Activated naive CD8-positive, alpha-beta T cell treated with anti-CD3 and anti-CD28 coated beads, Interleukin-2, amount 50 U/mL, for 16 hours (primary cell): ENCODE data around the gene PPDPF.
"Not testable (repeated sequence)": the region's sequence is repeated elsewhere in the genome, so short reads cannot be mapped to it uniquely, and the experiment has no call there.

ENCODE experiments used
- DNase-seq: peaks from one replicate; pipeline ENCODE4 v3.0.0-alpha.2; 2020; ENCODE audit warnings: low read depth, low spot score

The PPDPF gene

DNA sequence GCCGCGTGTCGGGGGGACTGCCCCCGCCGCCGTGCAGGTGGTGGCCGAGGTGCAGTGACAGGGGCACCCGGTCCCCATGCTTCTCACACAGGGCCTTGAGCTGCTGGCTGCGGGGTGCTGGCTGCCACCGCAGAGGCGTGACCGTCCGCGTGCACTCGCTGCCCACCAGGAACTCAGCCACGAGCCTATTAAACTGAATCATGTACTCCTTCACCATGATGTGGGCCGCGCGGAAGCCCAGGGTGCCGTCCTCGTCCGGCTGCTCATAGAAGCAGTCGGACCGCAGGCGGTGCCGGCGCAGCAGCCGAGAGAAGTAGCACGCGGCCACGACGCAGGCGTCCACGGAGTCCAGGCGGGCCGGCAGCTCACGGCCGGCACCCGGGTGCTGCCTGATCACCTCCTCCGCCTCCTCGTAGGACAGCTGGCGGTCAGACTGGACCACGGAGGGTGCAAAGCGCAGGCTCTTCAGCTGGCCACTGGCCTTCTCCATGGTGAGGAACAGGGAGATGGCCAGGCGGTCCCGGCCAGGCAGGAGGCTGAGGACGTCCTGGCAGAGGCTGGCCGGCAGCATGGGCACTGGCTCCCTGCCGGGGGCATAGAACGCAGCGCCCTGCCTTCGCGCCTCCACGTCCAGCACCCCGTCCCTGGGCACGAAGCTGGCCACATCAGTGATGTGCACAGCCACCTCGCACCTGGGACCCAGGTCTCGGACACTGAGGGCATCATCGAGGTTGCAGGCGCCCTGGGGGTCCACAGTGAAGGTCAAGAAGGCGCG, 43.7 kb downstream of the PPDPF start:
- no peak for DNase-seq

GRCh38 chr20:63565021-63565698, 44.6 kb downstream of the PPDPF start:
- no peak for DNase-seq

DNA sequence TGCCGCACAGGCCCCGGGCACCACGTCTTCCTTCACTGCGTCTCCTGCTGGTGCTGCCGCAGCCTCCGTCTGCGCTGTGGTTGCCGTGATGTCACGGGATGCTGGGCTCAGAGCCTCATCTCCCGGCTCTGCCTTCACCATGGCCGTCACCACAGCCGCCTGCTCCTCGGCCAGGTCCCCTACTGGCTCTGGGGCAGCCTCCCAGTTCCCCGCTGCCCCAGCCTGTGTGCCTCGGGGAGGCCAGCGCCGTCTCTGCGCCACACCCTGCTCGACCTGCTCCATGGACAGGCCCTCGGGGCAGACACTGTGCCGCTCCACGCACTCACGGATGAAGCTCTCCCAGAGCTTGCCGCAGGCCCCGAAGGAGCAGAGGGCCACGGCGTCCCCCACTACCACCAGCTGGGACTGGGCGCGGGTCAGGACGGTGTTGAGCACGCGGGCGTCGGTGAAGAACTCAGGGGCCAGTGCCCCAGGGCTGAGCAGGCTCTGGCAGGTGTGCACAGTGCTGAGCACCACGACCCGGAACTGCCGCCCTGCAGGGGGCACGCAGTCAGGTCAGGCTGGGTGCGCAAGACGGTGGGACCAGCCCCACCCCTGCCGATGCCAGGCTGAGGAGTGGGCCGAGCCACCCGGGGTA, 45.3 kb downstream of the PPDPF start:
- no peak for DNase-seq

GRCh38 chr20:63566395-63567135, 46.0 kb downstream of the PPDPF start:
- no peak for DNase-seq

DNA sequence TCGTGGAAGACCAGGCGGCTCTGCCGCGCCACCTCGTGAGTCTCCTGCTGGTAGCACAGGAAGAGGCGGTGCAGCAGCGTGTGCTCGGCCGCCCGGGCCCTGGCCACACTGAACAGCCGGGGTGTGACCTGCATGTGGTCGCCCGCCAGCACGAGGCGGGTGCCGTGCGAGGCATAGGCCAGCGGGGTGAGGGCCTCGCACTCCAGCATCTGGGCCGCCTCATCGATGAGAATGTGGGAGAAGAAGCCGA, 46.5 kb downstream of the PPDPF start:
- DNase-seq = no peak

GRCh38 chr20:63567386-63568169, 47.0 kb downstream of the PPDPF start:
- DNase-seq = no peak

GRCh38 chr20:63568170-63568981, 47.8 kb downstream of the PPDPF start:
- no peak for DNase-seq

- DNase-seq = no peak
These were observed 48.7 kb downstream of the PPDPF start for GRCh38 chr20:63568986-63569949.

DNA sequence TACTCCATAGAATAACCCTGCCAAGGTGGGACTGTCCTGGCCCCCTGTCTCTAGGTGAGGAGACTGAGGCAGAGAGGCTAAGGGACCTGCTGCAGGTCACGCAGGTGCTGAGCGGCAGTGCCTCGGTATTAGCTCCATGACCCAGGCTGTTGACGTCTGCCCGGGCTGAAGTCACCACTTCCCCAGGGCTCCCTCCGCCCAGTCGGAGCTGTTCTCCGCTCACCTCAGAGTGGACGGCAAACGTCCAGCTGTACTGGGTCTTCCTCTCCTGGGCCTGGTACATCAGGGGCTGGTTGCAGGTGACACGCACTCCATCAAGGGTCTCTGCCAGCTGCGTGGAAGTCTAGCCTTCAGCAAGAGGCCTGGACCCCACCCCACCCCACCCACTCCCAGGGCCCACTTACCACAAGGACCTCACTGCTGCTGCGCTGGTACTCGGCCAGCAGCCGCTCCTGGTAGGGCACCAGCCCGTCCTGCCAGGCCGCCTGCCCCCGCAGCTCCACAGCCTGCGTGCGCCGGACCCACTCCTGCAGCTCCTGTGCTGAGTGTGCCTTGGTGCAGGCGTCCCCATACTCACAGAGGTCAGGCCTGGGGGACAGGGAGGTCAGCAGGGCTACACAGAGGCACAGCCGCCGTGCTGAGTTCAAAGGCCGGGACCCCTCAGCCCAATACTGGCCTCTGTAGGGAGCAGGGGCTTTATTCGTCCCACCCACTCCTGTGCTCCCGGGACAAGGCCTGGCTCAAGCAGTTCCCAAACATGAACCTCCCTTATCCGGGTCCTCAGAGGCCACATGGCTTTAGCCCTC, 49.9 kb downstream of the PPDPF start:
- DNase-seq = no peak

DNA sequence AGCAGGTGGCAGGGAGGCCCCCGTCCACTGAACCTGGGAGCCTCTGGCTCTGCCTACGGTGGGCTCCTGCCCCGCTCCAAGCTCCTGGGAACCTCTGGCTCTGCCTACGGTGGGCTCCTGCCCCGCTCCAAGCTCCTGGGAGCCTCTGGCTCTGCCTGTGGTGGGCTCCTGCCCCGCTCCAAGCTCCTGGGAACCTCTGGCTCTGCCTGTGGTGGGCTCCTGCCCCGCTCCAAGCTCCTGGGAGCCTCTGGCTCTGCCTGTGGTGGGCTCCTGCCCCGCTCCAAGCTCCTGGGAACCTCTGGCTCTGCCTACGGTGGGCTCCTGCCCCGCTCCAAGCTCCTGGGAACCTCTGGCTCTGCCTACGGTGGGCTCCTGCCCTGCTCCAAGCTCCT, 50.5 kb downstream of the PPDPF start:
- not testable (repeated sequence) for DNase-seq
